GM13976 (cell line): ENCODE results near the gene PLCB2.
A peak's percentile ranks its signal among the peaks of the same experiment; 100 is the strongest.

Source experiments
- DNase-seq: peaks from one replicate; pipeline ENCODE4 v3.0.0; 2012; ENCODE audit warnings: low spot score
- CTCF ChIP-seq: IDR thresholded peaks from 2 replicates; pipeline ENCODE4 v1.5.1; 2012; ENCODE audit warnings: borderline replicate concordance, mild to moderate bottlenecking; ENCODE audit not compliant: insufficient read depth; ENCODE audit errors: extremely low read depth, missing control alignments, control extremely low read depth
- in situ Hi-C: fragments of 300-500 bp; cut with MboI; formaldehyde crosslinking; loops from one replicate; pipeline ENCODE4 v1.12.0; 2022; ENCODE audit warnings: low sequenced_read_pairs, mixed read lengths, inconsistent platforms; ENCODE audit not compliant: unreplicated experiment

The PLCB2 gene, protein sequence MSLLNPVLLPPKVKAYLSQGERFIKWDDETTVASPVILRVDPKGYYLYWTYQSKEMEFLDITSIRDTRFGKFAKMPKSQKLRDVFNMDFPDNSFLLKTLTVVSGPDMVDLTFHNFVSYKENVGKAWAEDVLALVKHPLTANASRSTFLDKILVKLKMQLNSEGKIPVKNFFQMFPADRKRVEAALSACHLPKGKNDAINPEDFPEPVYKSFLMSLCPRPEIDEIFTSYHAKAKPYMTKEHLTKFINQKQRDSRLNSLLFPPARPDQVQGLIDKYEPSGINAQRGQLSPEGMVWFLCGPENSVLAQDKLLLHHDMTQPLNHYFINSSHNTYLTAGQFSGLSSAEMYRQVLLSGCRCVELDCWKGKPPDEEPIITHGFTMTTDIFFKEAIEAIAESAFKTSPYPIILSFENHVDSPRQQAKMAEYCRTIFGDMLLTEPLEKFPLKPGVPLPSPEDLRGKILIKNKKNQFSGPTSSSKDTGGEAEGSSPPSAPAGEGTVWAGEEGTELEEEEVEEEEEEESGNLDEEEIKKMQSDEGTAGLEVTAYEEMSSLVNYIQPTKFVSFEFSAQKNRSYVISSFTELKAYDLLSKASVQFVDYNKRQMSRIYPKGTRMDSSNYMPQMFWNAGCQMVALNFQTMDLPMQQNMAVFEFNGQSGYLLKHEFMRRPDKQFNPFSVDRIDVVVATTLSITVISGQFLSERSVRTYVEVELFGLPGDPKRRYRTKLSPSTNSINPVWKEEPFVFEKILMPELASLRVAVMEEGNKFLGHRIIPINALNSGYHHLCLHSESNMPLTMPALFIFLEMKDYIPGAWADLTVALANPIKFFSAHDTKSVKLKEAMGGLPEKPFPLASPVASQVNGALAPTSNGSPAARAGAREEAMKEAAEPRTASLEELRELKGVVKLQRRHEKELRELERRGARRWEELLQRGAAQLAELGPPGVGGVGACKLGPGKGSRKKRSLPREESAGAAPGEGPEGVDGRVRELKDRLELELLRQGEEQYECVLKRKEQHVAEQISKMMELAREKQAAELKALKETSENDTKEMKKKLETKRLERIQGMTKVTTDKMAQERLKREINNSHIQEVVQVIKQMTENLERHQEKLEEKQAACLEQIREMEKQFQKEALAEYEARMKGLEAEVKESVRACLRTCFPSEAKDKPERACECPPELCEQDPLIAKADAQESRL

GRCh38 chr15:40307421-40308211 lies at the start of gene PLCB2:
PLCB2 (minus strand) TSS chr15:40307935; CDS start chr15:40307672, 263 bp downstream.
- peak; percentile 83 for DNase-seq
- TF ChIP-seq CTCF = peak; percentile 52
- in situ Hi-C loops = no loop called here

DNA sequence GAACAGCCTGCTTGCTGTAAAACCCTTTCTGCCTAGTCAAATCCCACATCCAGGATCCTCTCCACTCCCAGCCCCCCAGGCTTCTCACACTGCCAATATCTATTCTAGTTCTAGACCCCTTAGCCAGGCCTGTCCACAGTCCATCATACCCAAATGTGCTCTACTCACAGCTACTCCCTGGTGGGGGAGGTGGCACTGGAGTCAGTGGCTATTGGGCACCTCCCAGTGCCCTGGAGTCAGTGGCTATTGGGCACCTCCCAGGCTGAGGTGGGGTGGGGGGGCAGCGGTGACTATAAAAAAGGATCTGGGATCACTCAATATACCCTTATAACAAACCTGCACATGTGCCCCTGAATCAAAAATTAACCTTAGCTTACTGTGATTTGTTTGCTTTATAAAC lies 49.5 kb upstream of the PLCB2 start:
- no peak for DNase-seq
- no peak for TF ChIP-seq CTCF
- in situ Hi-C loops = no loop called here

- TF ChIP-seq CTCF = no peak
- no peak for DNase-seq
- in situ Hi-C loops = no loop called here
These were observed 48.3 kb upstream of the PLCB2 start for GRCh38 chr15:40355976-40356585.

- TF ChIP-seq CTCF = peak; percentile 5
- in situ Hi-C loops = no loop called here
- no peak for DNase-seq
These were observed 46.9 kb upstream of the PLCB2 start for GRCh38 chr15:40354408-40355171.

DNA sequence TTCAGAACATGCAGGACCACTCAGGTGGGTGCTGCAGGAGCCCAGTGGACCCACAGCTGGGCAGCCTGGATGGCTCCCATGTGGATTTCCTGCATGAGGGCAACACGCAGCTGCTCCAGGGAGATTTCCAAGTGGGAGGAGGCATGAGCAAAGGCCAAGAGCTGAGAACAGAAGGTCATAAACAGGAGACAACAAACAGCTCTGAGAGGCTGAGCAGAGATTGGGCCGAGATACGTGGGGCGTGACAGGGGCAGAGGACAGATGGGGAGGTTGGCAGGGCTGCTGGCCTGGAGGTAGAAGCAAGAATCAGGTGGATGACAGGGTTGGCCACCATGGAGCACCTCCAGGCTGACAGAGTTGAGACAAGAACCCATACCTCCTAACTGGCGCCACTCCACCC lies 46.0 kb upstream of the PLCB2 start:
- no peak for DNase-seq
- in situ Hi-C loops = no loop called here
- TF ChIP-seq CTCF = no peak
